K562 (cell line): ENCODE results near the gene FKRP. TPM values are rescaled to one million over a fixed set of nuclear protein-coding genes. Genes with fewer than 3 reads are reported as not detected.
A peak's percentile ranks its signal among the peaks of the same experiment; 100 is the strongest.

Experiments used
- BCLAF1 ChIP-seq, 2 experiments: fragments of 450-650 bp in 1 of 2; IDR thresholded peaks; 2 replicates each; pipeline ENCODE4 v1.6.1; 2011 to 2017; ENCODE audit warnings: low read depth in 2 of 2, antibody characterized with exemption in 1 of 2, borderline replicate concordance in 1 of 2, low read length in 1 of 2, mild to moderate bottlenecking in 1 of 2, mixed read lengths in 1 of 2; ENCODE audit not compliant: control insufficient read depth in 1 of 2
- BRCA1 ChIP-seq, 2 experiments: fragments of 450-650 bp in 1 of 2; sonication (generic) in 1 of 2; formaldehyde crosslinking in 1 of 2; IDR thresholded peaks; 2 replicates each; pipeline versions ENCODE4 v1.5.0 to v1.6.1; 2017 to 2020; ENCODE audit warnings: mild to moderate bottlenecking in 1 of 2, missing genetic modification reagents in 1 of 2
- CUX1 ChIP-seq: fragments of 200-800 bp; sonication (Bioruptor generic); IDR thresholded peaks from 2 replicates; pipeline ENCODE4 v1.6.1; 2016; ENCODE audit warnings: missing genetic modification characterization, missing compliant biosample characterization
- MAFG ChIP-seq: fragments of 450-650 bp; conservative IDR thresholded peaks from 2 replicates; pipeline ENCODE4 v1.6.1; 2016; ENCODE audit warnings: missing genetic modification characterization, missing compliant biosample characterization
- MYC ChIP-seq, 2 experiments: fragments of 250-450 bp in 1 of 2; sonication (Bioruptor Pico) in 1 of 2; IDR thresholded peaks; 2 replicates each; pipeline versions ENCODE4 v1.5.1 to v1.6.1; 2012 to 2021; ENCODE audit warnings: low read depth in 2 of 2, borderline replicate concordance in 1 of 2, improper control_type of control experiment in 1 of 2, low read length in 1 of 2, mild to moderate bottlenecking in 1 of 2, moderate library complexity in 1 of 2
- PYGO2 ChIP-seq: fragments of 450-650 bp; IDR thresholded peaks from 2 replicates; pipeline ENCODE4 v1.6.1; 2016; ENCODE audit warnings: mild to moderate bottlenecking, missing genetic modification characterization, moderate library complexity, missing compliant biosample characterization
- RBFOX2 ChIP-seq: fragments of 200-400 bp; formaldehyde crosslinking; IDR thresholded peaks from 2 replicates; pipeline ENCODE4 v1.6.1; 2017; ENCODE audit warnings: low read depth, mild to moderate bottlenecking, low read length, moderate library complexity
- RBM17 ChIP-seq: fragments of 200-400 bp; formaldehyde crosslinking; IDR thresholded peaks from 2 replicates; pipeline ENCODE4 v1.6.1; 2017; ENCODE audit warnings: low read depth, mild to moderate bottlenecking, low read length, borderline replicate concordance
- SAP30 ChIP-seq: fragments of 200-600 bp; sonication (generic); IDR thresholded peaks from 2 replicates; pipeline ENCODE4 v1.6.1; 2012; ENCODE audit warnings: borderline replicate concordance, low read depth, mild to moderate bottlenecking, moderate library complexity, low read length, control low read depth, inconsistent platforms; ENCODE audit not compliant: insufficient read depth, poor library complexity, severe bottlenecking
- SETDB1 ChIP-seq: IDR thresholded peaks from one replicate; pipeline ENCODE4 v1.6.1; 2012; ENCODE audit warnings: low read length, control low read depth, inconsistent platforms
- TEAD1 ChIP-seq, 2 experiments: fragments of 450-650 bp in 1 of 2; sonication (generic) in 1 of 2; formaldehyde crosslinking; IDR thresholded peaks; 2 replicates each; pipeline versions ENCODE4 v1.4.0 to v1.8.0; 2020 to 2022; ENCODE audit warnings: mild to moderate bottlenecking in 2 of 2, missing genetic modification reagents in 1 of 2
- YY1 ChIP-seq, 3 experiments: IDR thresholded peaks; 2 replicates each; pipeline ENCODE4 v1.6.1; 2011; ENCODE audit warnings: low read length in 2 of 3, mild to moderate bottlenecking in 2 of 3, moderate library complexity in 2 of 3, borderline replicate concordance in 1 of 3, control low read depth in 1 of 3, low read depth in 1 of 3; ENCODE audit not compliant: insufficient read depth in 3 of 3, insufficient replicate concordance in 2 of 3, control insufficient read depth in 1 of 3, insufficient read length in 1 of 3; ENCODE audit errors: extremely low read depth in 1 of 3
- ZFP36 ChIP-seq: fragments of 150-350 bp; IDR thresholded peaks from 2 replicates; pipeline ENCODE4 v1.6.1; 2018; ENCODE audit warnings: low read length, low read depth; ENCODE audit not compliant: partially characterized antibody
- ZNF184 ChIP-seq: sonication (generic); formaldehyde crosslinking; IDR thresholded peaks from 2 replicates; pipeline ENCODE4 v1.5.0; 2020; ENCODE audit warnings: missing genetic modification reagents
- ZNF584 ChIP-seq: fragments of 200-800 bp; sonication (Bioruptor generic); IDR thresholded peaks from 2 replicates; pipeline ENCODE4 v1.6.1; 2016; ENCODE audit warnings: low read depth, mild to moderate bottlenecking, missing genetic modification characterization, missing compliant biosample characterization
- ZNF76 ChIP-seq: fragments of 250-450 bp; sonication (Bioruptor Pico); IDR thresholded peaks from 2 replicates; pipeline ENCODE4 v1.4.0; 2020; ENCODE audit warnings: mild to moderate bottlenecking, moderate library complexity, borderline replicate concordance
- polyA plus RNA-seq, 8 experiments: library from polyadenylated mRNA; depleted of rRNA in 4 of 8; stranded (reverse) in 5 of 8; unstranded in 3 of 8; fragments of >200 nt; fragmentation: Nextera tagmentation in 2 of 8; fragmentation: Illumina TruSeq in 1 of 8; extraction: Ambion mirVana in 2 of 8; extraction: Trizol in 1 of 8; gene quantifications; 2 replicates each; pipeline versions ENCODE4 v1.2.1 to v1.2.3, GENCODE V29; 2011 to 2014; ENCODE audit warnings: inconsistent platforms in 1 of 8, missing spikeins in 1 of 8
- total RNA-seq, 7 experiments: library from RNA; depleted of rRNA in 6 of 7; stranded (reverse); fragments of >200 nt in 6 of 7; fragmentation: Illumina TruSeq in 2 of 7; extraction: Trizol in 2 of 7; gene quantifications; 2 replicates each; pipeline versions ENCODE4 v1.2.1 to v1.2.3, GENCODE V29; 2011 to 2021; ENCODE audit warnings: low replicate concordance in 1 of 7

FKRP gene
- total and polyA plus RNA-seq, 9 of the 15 experiments (the other 6 are each of a cell fraction or from before 2014, with no cell fraction given): 0.68 to 16.1 (median 6.5) TPM

- TF ChIP-seq ZNF76 (CRISPR knock-in tag) (peak; percentile 59; the same call in 1 of the 2 replicates), MAFG (tag) (no peak), ZNF584 (CRISPR knock-in tag) (no peak), ZNF184 (CRISPR knock-in tag) (no peak), YY1 (IDR thresholded peaks at IDR 0.05; ENCODE audit: borderline replicate concordance in 1 of 3, control insufficient read depth in 1 of 3, extremely low read depth in 1 of 3, insufficient read depth in 3 of 3, insufficient read length in 1 of 3, insufficient replicate concordance in 2 of 3, low read depth in 1 of 3, low read length in 2 of 3) (peak; percentile 65 to 94 (median 90)), CUX1 (no peak), MYC (IDR thresholded peaks at IDR 0.05; ENCODE audit: low read depth, low read length) (no peak; the same call in 1 of the 2 replicates), MYC (CRISPR knock-in tag; IDR thresholded peaks at IDR 0.05; ENCODE audit: borderline replicate concordance, low read depth) (no peak), SETDB1 (no peak), ZFP36 (no peak), BCLAF1 (IDR thresholded peaks at IDR 0.05; ENCODE audit: borderline replicate concordance in 1 of 2, control insufficient read depth in 1 of 2, low read depth in 2 of 2, low read length in 1 of 2) (no peak), RBFOX2 (peak; percentile 69), SAP30 (no peak), PYGO2 (tag) (no peak), TEAD1 (CRISPR knock-in tag; IDR thresholded peaks at IDR 0.05) (no peak), RBM17 (no peak), BRCA1 (IDR thresholded peaks at IDR 0.05) (no peak), BRCA1 (CRISPR knock-in tag; IDR thresholded peaks at IDR 0.05) (no peak)
Measured at GRCh38 chr19:46745521-46746280, at the start of gene FKRP (continued).
